GM12864 (cell line): Measurements from ENCODE around the gene FKBP4.

Source experiments
- DNase-seq: peaks from one replicate; pipeline ENCODE4 v3.0.0-alpha.2; 2011; ENCODE audit warnings: low read depth
- H3K4me3 ChIP-seq: 2 replicates; pipeline ENCODE4 v1.5.1; 2011; ENCODE audit warnings: mild to moderate bottlenecking, low read depth, low read length, control low read depth
- CTCF ChIP-seq: IDR thresholded peaks from 2 replicates; pipeline ENCODE4 v1.5.1; 2011; ENCODE audit warnings: low read depth, mild to moderate bottlenecking, moderate library complexity, low read length, control low read depth, inconsistent platforms; ENCODE audit errors: missing control alignments

Gene FKBP4

GRCh38 chr12:2753536-2753935 lies 41.2 kb upstream of the FKBP4 start:
- DNase-seq = no peak
- TF ChIP-seq CTCF = no peak
- H3K4me3 ChIP-seq = no peak overlapping the region

- TF ChIP-seq CTCF = no peak
- H3K4me3 ChIP-seq = no peak overlapping the region
- no peak for DNase-seq
Observed at GRCh38 chr12:2754208-2754607, 40.6 kb upstream of the FKBP4 start.

- H3K4me3 ChIP-seq = no peak overlapping the region
- DNase-seq = no peak
- no peak for TF ChIP-seq CTCF
Observed at GRCh38 chr12:2756756-2757155, 38.0 kb upstream of the FKBP4 start.

GRCh38 chr12:2759733-2760132 lies 35.0 kb upstream of the FKBP4 start:
- TF ChIP-seq CTCF = no peak
- no peak for DNase-seq
- H3K4me3 ChIP-seq = no peak overlapping the region

GRCh38 chr12:2764398-2764797 lies 30.4 kb upstream of the FKBP4 start:
- no peak for TF ChIP-seq CTCF
- no peak for DNase-seq
- H3K4me3 ChIP-seq = no peak overlapping the region

GRCh38 chr12:2765052-2765451 lies 29.7 kb upstream of the FKBP4 start:
- DNase-seq = no peak
- TF ChIP-seq CTCF = no peak
- H3K4me3 ChIP-seq = no peak overlapping the region

GRCh38 chr12:2765608-2766007 lies 29.2 kb upstream of the FKBP4 start:
- H3K4me3 ChIP-seq = no peak overlapping the region
- TF ChIP-seq CTCF = no peak
- no peak for DNase-seq
